H1 (cell line): ENCODE results near the gene BOLA3. TPM values are rescaled to one million over a fixed set of nuclear protein-coding genes. Genes with fewer than 3 reads are reported as not detected.

Experiments
- CTCF ChIA-PET: fragments of 300-600 bp; sonication (Branson Sonifier 250); formaldehyde crosslinking; loops from one replicate; lab custom pipeline; 2021; ENCODE audit not compliant: partially characterized antibody; lab: Charles Lee
- POLR2A ChIA-PET: fragments of 300-600 bp; sonication (Branson Sonifier 250); formaldehyde crosslinking; loops from one replicate; lab custom pipeline; 2021; ENCODE audit warnings: inconsistent platforms; ENCODE audit not compliant: partially characterized antibody; lab: Charles Lee
- DNase-seq, 2 experiments: peaks; one replicate each; pipeline versions ENCODE4 v3.0.0 to v3.0.0-alpha.2; 2010 to 2022; ENCODE audit warnings: low spot score in 2 of 2, low read depth in 1 of 2, mixed read lengths in 1 of 2
- FAIRE-seq: peaks from 2 replicates; lab custom pipeline; 2011; peaks lifted over from hg19 to GRCh38; lab: Jason Lieb, UNC
- H2AFZ ChIP-seq: 2 replicates; pipeline ENCODE4 v1.8.1; 2012; ENCODE audit warnings: low read length, inconsistent platforms
- H2AK5ac ChIP-seq: 2 replicates; pipeline ENCODE4 v1.6.1; 2013; ENCODE audit warnings: low read depth, low read length
- H2BK120ac ChIP-seq: replicated peaks from 2 replicates; pipeline ENCODE3; 2013; ENCODE audit warnings: low read depth, low read length, inconsistent platforms
- H2BK12ac ChIP-seq: 2 replicates; pipeline ENCODE4 v1.6.1; 2013; ENCODE audit warnings: low read depth, low read length
- H2BK15ac ChIP-seq: 2 replicates; pipeline ENCODE4 v1.6.1; 2013; ENCODE audit warnings: low read length
- H2BK20ac ChIP-seq: 2 replicates; pipeline ENCODE4 v1.6.1; 2013; ENCODE audit warnings: low read length
- H2BK5ac ChIP-seq: 2 replicates; pipeline ENCODE4 v1.6.1; 2013; ENCODE audit warnings: low read depth, low read length
- H3K14ac ChIP-seq: 2 replicates; pipeline ENCODE4 v1.6.1; 2013; ENCODE audit warnings: inconsistent platforms; ENCODE audit not compliant: insufficient read length
- H3K18ac ChIP-seq: 2 replicates; pipeline ENCODE4 v1.6.1; 2013; ENCODE audit warnings: low read length; ENCODE audit errors: extremely low read depth
- H3K23ac ChIP-seq: 2 replicates; pipeline ENCODE4 v1.6.1; 2013; ENCODE audit warnings: inconsistent platforms; ENCODE audit not compliant: insufficient read length
- H3K23me2 ChIP-seq: 2 replicates; pipeline ENCODE4 v1.6.1; 2013; ENCODE audit warnings: low read depth, low read length
- H3K27ac ChIP-seq: 2 replicates; pipeline ENCODE4 v1.6.1; 2011; ENCODE audit warnings: low read depth, low read length, inconsistent platforms
- H3K27me3 ChIP-seq, 4 experiments: replicated peaks in 1 of 4; 1 replicate in 1 of 4; 2 replicates in 3 of 4; pipeline versions ENCODE4 v1.6.1 to v1.8.1; 2011 to 2013; ENCODE audit warnings: low read length in 3 of 4, mild to moderate bottlenecking in 3 of 4, inconsistent platforms in 2 of 4, mixed read lengths in 2 of 4, moderate library complexity in 1 of 4; ENCODE audit not compliant: control insufficient read depth in 3 of 4, insufficient read depth in 3 of 4; ENCODE audit errors: extremely low read depth in 1 of 4
- H3K36me3 ChIP-seq, 4 experiments: 2 replicates each; pipeline versions ENCODE4 v1.6.1 to v1.8.1; 2011 to 2013; ENCODE audit warnings: mild to moderate bottlenecking in 4 of 4, low read length in 3 of 4, moderate library complexity in 2 of 4, control low read depth in 1 of 4, inconsistent platforms in 1 of 4; ENCODE audit not compliant: insufficient read depth in 4 of 4, control insufficient read depth in 2 of 4
- H3K4ac ChIP-seq: replicated peaks from 2 replicates; pipeline ENCODE3; 2013; ENCODE audit warnings: low read length, low read depth, mixed read lengths, inconsistent platforms; ENCODE audit not compliant: insufficient read length
- H3K4me1 ChIP-seq, 4 experiments: replicated peaks in 1 of 4; 1 replicate in 1 of 4; 2 replicates in 3 of 4; pipeline versions ENCODE4 v1.6.1 to v1.8.1; 2011 to 2013; ENCODE audit warnings: low read length in 3 of 4, inconsistent platforms in 2 of 4, mixed read lengths in 1 of 4; ENCODE audit not compliant: insufficient read depth in 4 of 4, control insufficient read depth in 3 of 4
- H3K4me2 ChIP-seq, 2 experiments: 2 replicates each; pipeline versions ENCODE4 v1.6.1 to v1.8.1; 2011 to 2013; ENCODE audit warnings: low read depth in 2 of 2, low read length in 2 of 2, control low read depth in 1 of 2, inconsistent platforms in 1 of 2, mild to moderate bottlenecking in 1 of 2; ENCODE audit not compliant: insufficient read depth in 1 of 2
- H3K4me3 ChIP-seq, 4 experiments: fragments of 200-600, 300-600 bp in 1 of 4; sonication (generic), shearing (Covaris generic), sonication (Bioruptor Twin) in 1 of 4; 2 replicates each; pipeline versions ENCODE4 v1.5.1 to v1.8.1; 2011 to 2016; ENCODE audit warnings: low read length in 4 of 4, low read depth in 3 of 4, control low read depth in 2 of 4, inconsistent platforms in 2 of 4, mild to moderate bottlenecking in 2 of 4, mixed read lengths in 1 of 4, moderate library complexity in 1 of 4; ENCODE audit not compliant: insufficient read depth in 2 of 4; ENCODE audit errors: extremely low read depth in 1 of 4
- H3K56ac ChIP-seq: replicated peaks from 2 replicates; pipeline ENCODE3; 2013; ENCODE audit warnings: low read depth, mild to moderate bottlenecking, mixed read lengths, low read length, inconsistent platforms; ENCODE audit not compliant: insufficient read length
- H3K79me1 ChIP-seq: 2 replicates; pipeline ENCODE4 v1.6.1; 2013; ENCODE audit warnings: low read depth, low read length, control low read depth
- H3K79me2 ChIP-seq, 2 experiments: 2 replicates each; pipeline versions ENCODE4 v1.6.1 to v1.8.1; 2012 to 2013; ENCODE audit warnings: low read length in 2 of 2, mild to moderate bottlenecking in 2 of 2, inconsistent platforms in 1 of 2; ENCODE audit not compliant: insufficient read depth in 2 of 2, control insufficient read depth in 1 of 2
- H3K9ac ChIP-seq, 4 experiments: replicated peaks in 1 of 4; 1 replicate in 1 of 4; 2 replicates in 3 of 4; pipeline versions ENCODE4 v1.6.1 to v1.8.1; 2011 to 2013; ENCODE audit warnings: low read depth in 3 of 4, low read length in 3 of 4, control low read depth in 2 of 4, mild to moderate bottlenecking in 2 of 4, moderate library complexity in 2 of 4, inconsistent platforms in 1 of 4; ENCODE audit errors: extremely low read depth in 1 of 4
- H3K9me3 ChIP-seq, 2 experiments: 2 replicates each; pipeline versions ENCODE4 v1.6.1 to v1.8.1; 2012 to 2013; ENCODE audit warnings: mild to moderate bottlenecking in 2 of 2, moderate library complexity in 2 of 2, control low read depth in 1 of 2, inconsistent platforms in 1 of 2, low read depth in 1 of 2, low read length in 1 of 2, mixed read lengths in 1 of 2; ENCODE audit not compliant: insufficient read depth in 2 of 2
- H4K20me1 ChIP-seq, 2 experiments: replicated peaks in 1 of 2; 2 replicates each; pipeline versions ENCODE3 to v1.8.1; 2011 to 2013; ENCODE audit warnings: inconsistent platforms in 2 of 2, low read length in 2 of 2, mild to moderate bottlenecking in 1 of 2; ENCODE audit not compliant: insufficient read depth in 2 of 2, control insufficient read depth in 1 of 2
- H4K5ac ChIP-seq: 2 replicates; pipeline ENCODE4 v1.6.1; 2013; ENCODE audit warnings: low read length, low read depth, mixed read lengths, inconsistent platforms; ENCODE audit not compliant: insufficient read length
- H4K8ac ChIP-seq: 2 replicates; pipeline ENCODE4 v1.8.0; 2013; ENCODE audit warnings: mild to moderate bottlenecking, moderate library complexity, low read length, inconsistent platforms; ENCODE audit not compliant: insufficient read depth; ENCODE audit errors: extremely low read depth
- H4K91ac ChIP-seq: replicated peaks from 2 replicates; pipeline ENCODE3; 2013; ENCODE audit warnings: low read length, mixed read lengths, inconsistent platforms; ENCODE audit not compliant: insufficient read length
- RAD21 ChIP-seq, 2 experiments: IDR thresholded peaks in 1 of 2; conservative IDR thresholded peaks in 1 of 2; 2 replicates each; pipeline ENCODE4 v1.6.1; 2011; ENCODE audit warnings: low read depth in 2 of 2, low read length in 2 of 2, improper control_type of control experiment in 1 of 2, inconsistent platforms in 1 of 2, mild to moderate bottlenecking in 1 of 2, moderate library complexity in 1 of 2
- WGBS, 2 experiments: shearing (Covaris generic) in 1 of 2; methylation state at CpG; one replicate each; pipeline versions ENCODE4 v1.1.6 to v1.1.7; 2013 to 2015; ENCODE audit warnings: low lambda C conversion rate in 2 of 2, mixed read lengths in 2 of 2, inconsistent platforms in 1 of 2, low coverage in 1 of 2, missing lambda C conversion rate in 1 of 2; ENCODE audit not compliant: insufficient replicate concordance in 2 of 2, insufficient coverage in 1 of 2, insufficient read length in 1 of 2; ENCODE audit errors: extremely low coverage in 1 of 2, missing lambda C conversion rate in 1 of 2; 5-methylcytosine and 5-hydroxymethylcytosine counted together
- polyA plus RNA-seq, 7 experiments: library from polyadenylated mRNA; depleted of rRNA in 3 of 7; stranded (reverse) in 5 of 7; unstranded in 2 of 7; fragments of >200 nt in 5 of 7; fragments of 200-250 nt in 2 of 7; gene quantifications; 1 replicate in 5 of 7; 2 replicates in 1 of 7; 4 replicates in 1 of 7; pipeline versions ENCODE4 v1.2.1 to v1.2.3, GENCODE V29; 2011 to 2013; ENCODE audit warnings: missing spikeins in 2 of 7, mixed read lengths in 2 of 7
- total RNA-seq: library from RNA; stranded (reverse); fragmentation: NEBNext Ultra II Directional; extraction: Animal tissue kit (Norgen Biotek cat#: 25700); gene quantifications from 2 replicates; pipeline ENCODE4 v1.2.1, GENCODE V29; 2021

The BOLA3 gene
- total and polyA plus RNA-seq, 2 of the 8 experiments (the other 6 are each of a cell fraction or from before 2014, with no cell fraction given): 46.1 to 67.3 TPM

- DNase-seq (no peak), FAIRE-seq (no peak)
- Histone ChIP-seq H4K8ac (no peak overlapping the region), H4K91ac (no peak overlapping the region), H3K79me1 (no peaks in the 10 kb centered on the region; the same call in 1 of the 2 replicates), H2BK120ac (no peak overlapping the region), H4K5ac (no peak overlapping the region), H3K79me2 (no peaks in the 10 kb centered on the region), H3K36me3 (peaks cover 7 to 44% (median 23%) of the 10 kb centered on the region in 4 experiments; a peak in 6 of 8 replicates), H3K4me3 (no peak overlapping the region), H3K27ac (no peak overlapping the region), H2BK5ac (no peak overlapping the region), H3K4me2 (no peak overlapping the region), H3K18ac (no peak overlapping the region), H2BK12ac (no peak overlapping the region), H3K23ac (no peak overlapping the region), H3K23me2 (no peaks in the 10 kb centered on the region), H2BK15ac (no peak overlapping the region), H3K4ac (no peak overlapping the region), H3K14ac (no peak overlapping the region), H4K20me1 (peaks cover 2 to 3% of the 10 kb centered on the region in 2 experiments), H3K56ac (no peak overlapping the region), H2BK20ac (no peak overlapping the region), H3K4me1 (no peaks in the 10 kb centered on the region), H3K27me3 (no peaks in the 10 kb centered on the region), H2AFZ (no peak overlapping the region), H2AK5ac (no peak overlapping the region), H3K9ac (no peak overlapping the region), H3K9me3 (no peaks in the 10 kb centered on the region)
- ChIA-PET POLR2A (interaction anchor here (1.0 kb wide), 1 partner anchor 9 kb away, joined by 3 read pairs; no protein-coding TSS in a partner anchor), CTCF (no interaction called here)
- WGBS, 2 experiments: 92% methylated on average over 6 of the region's 6 CpGs; no CpG with 5 or more reads in 1 of the 2 experiments
- no peak for TF ChIP-seq RAD21 (IDR thresholded peaks at IDR 0.05 in 1 of 2, conservative IDR thresholded peaks at IDR 0.05 in 1 of 2; ENCODE audit: low read depth in 2 of 2, low read length in 2 of 2)
These were observed 53.9 kb downstream of the BOLA3 start for GRCh38 chr2:74093840-74094239.
